Testis (tissue), 2 donors: ENCODE measurements around the gene PSMD1.

Experiments used
- POLR2A ChIP-seq: fragments of 450-650 bp; IDR thresholded peaks from one replicate; pipeline ENCODE4 v1.6.1; 2017; ENCODE audit warnings: antibody characterized with exemption, mild to moderate bottlenecking, moderate library complexity
- TF ChIP-seq, protein P1 (sequence below), 3 experiments: fragments of 450-650 bp in 2 of 3; fragments of 200-600 bp in 1 of 3; sonication (generic) in 1 of 3; IDR thresholded peaks; one replicate each; pipeline ENCODE4 v1.5.1; 2016 to 2019; ENCODE audit warnings: antibody characterized with exemption in 3 of 3, mild to moderate bottlenecking in 2 of 3, moderate library complexity in 1 of 3

GRCh38 chr2:231100990-231101389, 44.3 kb downstream of the PSMD1 start:
- TF ChIP-seq, protein P1, sequence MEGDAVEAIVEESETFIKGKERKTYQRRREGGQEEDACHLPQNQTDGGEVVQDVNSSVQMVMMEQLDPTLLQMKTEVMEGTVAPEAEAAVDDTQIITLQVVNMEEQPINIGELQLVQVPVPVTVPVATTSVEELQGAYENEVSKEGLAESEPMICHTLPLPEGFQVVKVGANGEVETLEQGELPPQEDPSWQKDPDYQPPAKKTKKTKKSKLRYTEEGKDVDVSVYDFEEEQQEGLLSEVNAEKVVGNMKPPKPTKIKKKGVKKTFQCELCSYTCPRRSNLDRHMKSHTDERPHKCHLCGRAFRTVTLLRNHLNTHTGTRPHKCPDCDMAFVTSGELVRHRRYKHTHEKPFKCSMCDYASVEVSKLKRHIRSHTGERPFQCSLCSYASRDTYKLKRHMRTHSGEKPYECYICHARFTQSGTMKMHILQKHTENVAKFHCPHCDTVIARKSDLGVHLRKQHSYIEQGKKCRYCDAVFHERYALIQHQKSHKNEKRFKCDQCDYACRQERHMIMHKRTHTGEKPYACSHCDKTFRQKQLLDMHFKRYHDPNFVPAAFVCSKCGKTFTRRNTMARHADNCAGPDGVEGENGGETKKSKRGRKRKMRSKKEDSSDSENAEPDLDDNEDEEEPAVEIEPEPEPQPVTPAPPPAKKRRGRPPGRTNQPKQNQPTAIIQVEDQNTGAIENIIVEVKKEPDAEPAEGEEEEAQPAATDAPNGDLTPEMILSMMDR (IDR thresholded peaks at IDR 0.05): no peak
- TF ChIP-seq POLR2A: no peak
